Mesendoderm (in vitro differentiated cells): ENCODE results near the gene WDR75.
A peak's percentile ranks its signal among the peaks of the same experiment; 100 is the strongest.

Experiments used
- DNase-seq: peaks from one replicate; pipeline ENCODE4 v3.0.0; 2013
- H2AK5ac ChIP-seq: 2 replicates; pipeline ENCODE4 v1.6.1; 2013; ENCODE audit warnings: low read length, inconsistent platforms
- H2BK120ac ChIP-seq: 2 replicates; pipeline ENCODE4 v1.6.1; 2013; ENCODE audit warnings: low read depth, mild to moderate bottlenecking, low read length, moderate library complexity, mixed read lengths
- H2BK15ac ChIP-seq: replicated peaks from 2 replicates; pipeline ENCODE4 v1.6.1; 2013; ENCODE audit warnings: low read depth, mild to moderate bottlenecking, moderate library complexity
- H2BK5ac ChIP-seq: 2 replicates; pipeline ENCODE4 v1.6.1; 2013; ENCODE audit warnings: low read length, inconsistent platforms
- H3K18ac ChIP-seq: 2 replicates; pipeline ENCODE4 v1.6.1; 2013; ENCODE audit warnings: mild to moderate bottlenecking, low read length, mixed read lengths
- H3K23ac ChIP-seq: one replicate; pipeline ENCODE4 v1.6.1; 2013; ENCODE audit warnings: low read length
- H3K27ac ChIP-seq: 2 replicates; pipeline ENCODE4 v1.5.1; 2013; ENCODE audit warnings: low read depth, mild to moderate bottlenecking, inconsistent platforms, low read length, moderate library complexity
- H3K27me3 ChIP-seq: 2 replicates; pipeline ENCODE4 v1.6.1; 2013; ENCODE audit warnings: low read length, control low read depth, mild to moderate bottlenecking, inconsistent platforms; ENCODE audit not compliant: insufficient read depth, poor library complexity
- H3K36me3 ChIP-seq: 2 replicates; pipeline ENCODE4 v1.6.1; 2013; ENCODE audit warnings: low read length, inconsistent platforms; ENCODE audit not compliant: control insufficient read depth, insufficient read depth
- H3K4ac ChIP-seq: one replicate; pipeline ENCODE4 v1.6.1; 2013; ENCODE audit warnings: low read depth, mild to moderate bottlenecking, low read length, moderate library complexity
- H3K4me1 ChIP-seq: 2 replicates; pipeline ENCODE4 v1.6.1; 2013; ENCODE audit warnings: low read depth, low read length, inconsistent platforms; ENCODE audit not compliant: control insufficient read depth
- H3K4me2 ChIP-seq: 2 replicates; pipeline ENCODE4 v1.6.1; 2013; ENCODE audit warnings: low read length
- H3K4me3 ChIP-seq: 2 replicates; pipeline ENCODE4 v1.5.1; 2013; ENCODE audit warnings: mild to moderate bottlenecking, low read length
- H3K56ac ChIP-seq: one replicate; pipeline ENCODE4 v1.6.1; 2013; ENCODE audit warnings: low read length
- H3K79me1 ChIP-seq: 2 replicates; pipeline ENCODE4 v1.6.1; 2013; ENCODE audit warnings: low read length, inconsistent platforms
- H3K79me2 ChIP-seq: 2 replicates; pipeline ENCODE4 v1.6.1; 2013; ENCODE audit warnings: mild to moderate bottlenecking, low read length; ENCODE audit not compliant: control insufficient read depth, insufficient read depth
- H3K9ac ChIP-seq: 2 replicates; pipeline ENCODE4 v1.6.1; 2013; ENCODE audit warnings: low read length, inconsistent platforms
- H4K5ac ChIP-seq: one replicate; pipeline ENCODE4 v1.6.1; 2013; ENCODE audit warnings: low read length
- H4K8ac ChIP-seq: one replicate; pipeline ENCODE4 v1.6.1; 2013; ENCODE audit warnings: low read depth, mild to moderate bottlenecking, control low read depth, low read length, moderate library complexity
- WGBS: extraction: QIAGEN DNeasy Blood & Tissue Kit; methylation state at CpG from one replicate; pipeline ENCODE4 v1.1.7; 2013; ENCODE audit warnings: low lambda C conversion rate, missing lambda C conversion rate; ENCODE audit not compliant: insufficient coverage; ENCODE audit errors: extremely low coverage; 5-methylcytosine and 5-hydroxymethylcytosine counted together

Gene WDR75

DNA sequence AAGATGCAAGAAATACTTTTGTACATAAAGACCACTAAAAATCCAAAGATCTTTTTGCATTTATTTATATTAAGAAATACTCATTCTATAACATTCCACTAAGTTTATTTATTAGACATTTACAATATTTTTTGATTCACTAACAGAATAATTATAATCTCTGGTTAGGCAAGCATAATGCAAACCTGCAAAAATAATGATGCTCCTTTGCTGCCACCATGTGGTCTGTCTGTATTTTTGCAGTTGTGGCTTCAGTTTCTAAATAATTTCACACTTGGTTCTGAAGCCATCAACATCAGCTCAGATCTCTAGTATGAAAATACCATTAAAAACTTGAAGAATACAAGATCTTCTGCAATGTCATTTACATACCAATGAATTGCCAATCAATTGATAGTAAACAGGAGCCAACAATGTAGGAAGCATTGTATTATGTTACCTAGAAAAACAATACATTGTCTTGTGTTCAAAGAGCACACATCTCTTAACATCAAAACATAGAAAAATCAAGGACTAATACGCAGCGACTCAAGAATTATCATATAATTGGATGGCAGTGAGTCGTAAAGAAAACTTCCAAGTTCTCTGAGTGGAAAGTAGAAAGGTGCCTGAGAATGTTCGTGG is 28.8 kb upstream of the WDR75 start:
- Histone ChIP-seq H2BK5ac (no peak overlapping the region), H3K18ac (no peak overlapping the region), H3K56ac (no peak overlapping the region), H3K79me2 (no peaks in the 10 kb centered on the region), H3K79me1 (no peaks in the 10 kb centered on the region), H3K36me3 (no peaks in the 10 kb centered on the region), H2BK15ac (peak overlapping the region; percentile 74), H3K9ac (no peak overlapping the region), H3K4me2 (no peak overlapping the region), H3K4me3 (no peak overlapping the region), H3K27me3 (no peaks in the 10 kb centered on the region), H2BK120ac (no peak overlapping the region), H3K27ac (no peak overlapping the region), H3K23ac (no peak overlapping the region), H3K4ac (no peak overlapping the region), H2AK5ac (no peak overlapping the region), H4K5ac (no peak overlapping the region), H4K8ac (no peak overlapping the region), H3K4me1 (no peaks in the 10 kb centered on the region)
- DNase-seq = peak; percentile 48
- WGBS = no CpG with 5 or more reads among the region's 4 CpGs

DNA sequence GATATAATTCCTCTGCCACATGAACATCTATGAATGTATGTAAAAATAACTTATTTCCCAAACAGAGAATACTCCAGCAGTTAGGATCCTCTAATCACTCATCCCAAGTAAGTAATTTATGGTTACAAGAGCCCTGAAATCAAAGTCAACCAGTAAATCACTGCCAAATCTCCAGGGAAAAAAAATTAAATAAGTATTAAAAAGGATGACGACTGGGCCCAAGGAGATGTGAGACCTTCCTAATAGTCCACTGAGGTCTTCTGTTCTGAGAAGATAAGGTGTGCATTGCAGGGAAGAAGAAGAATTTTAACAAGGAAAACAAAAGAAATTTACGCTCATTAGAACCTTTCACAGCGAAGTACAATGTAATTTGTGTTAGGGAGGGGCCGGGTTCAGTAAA is 28.0 kb upstream of the WDR75 start:
- no peak overlapping the region for H3K23ac ChIP-seq
- no peaks in the 10 kb centered on the region for H3K79me2 ChIP-seq
- H3K27ac ChIP-seq = no peak overlapping the region
- H2BK15ac ChIP-seq = no peak overlapping the region
- H3K18ac ChIP-seq = no peak overlapping the region
- no peak overlapping the region for H2BK120ac ChIP-seq
- H3K36me3 ChIP-seq = no peaks in the 10 kb centered on the region
- no peak overlapping the region for H2AK5ac ChIP-seq
- no peaks in the 10 kb centered on the region for H3K79me1 ChIP-seq
- H3K4me2 ChIP-seq = no peak overlapping the region
- H3K27me3 ChIP-seq = no peaks in the 10 kb centered on the region
- H3K4me3 ChIP-seq = no peak overlapping the region
- no peak overlapping the region for H3K56ac ChIP-seq
- no peak for DNase-seq
- WGBS = no CpG with 5 or more reads among the region's 4 CpGs
- no peak overlapping the region for H3K4ac ChIP-seq
- H4K5ac ChIP-seq = no peak overlapping the region
- no peak overlapping the region for H4K8ac ChIP-seq
- H3K9ac ChIP-seq = no peak overlapping the region
- no peak overlapping the region for H2BK5ac ChIP-seq
- H3K4me1 ChIP-seq = no peaks in the 10 kb centered on the region

DNA sequence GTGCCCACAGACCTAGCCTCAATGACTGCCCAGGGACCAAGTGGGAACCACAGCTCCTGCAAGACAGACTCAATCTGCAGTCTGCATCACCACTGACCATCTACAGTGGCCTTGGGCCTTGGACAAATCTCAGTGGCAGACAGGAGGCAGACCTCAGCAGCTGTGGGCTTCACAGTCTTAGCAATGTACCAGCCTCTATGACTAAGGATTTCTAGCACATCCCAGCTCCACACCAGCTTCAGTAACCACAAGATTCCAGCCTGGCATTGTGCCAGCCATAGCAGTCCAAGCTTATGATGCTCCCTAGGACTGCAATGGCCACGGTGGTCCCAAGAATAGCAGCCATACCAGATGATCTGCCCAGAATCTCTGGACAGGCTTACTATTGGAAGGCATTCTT is 19.6 kb upstream of the WDR75 start:
- H3K36me3 ChIP-seq = no peaks in the 10 kb centered on the region
- no peak overlapping the region for H3K9ac ChIP-seq
- no peak overlapping the region for H3K56ac ChIP-seq
- H3K4me3 ChIP-seq = no peak overlapping the region
- DNase-seq = no peak
- no peak overlapping the region for H3K27ac ChIP-seq
- H2BK5ac ChIP-seq = no peak overlapping the region
- no peak overlapping the region for H3K18ac ChIP-seq
- H3K23ac ChIP-seq = no peak overlapping the region
- no peaks in the 10 kb centered on the region for H3K27me3 ChIP-seq
- no peak overlapping the region for H4K8ac ChIP-seq
- no peak overlapping the region for H3K4ac ChIP-seq
- no CpG with 5 or more reads among the region's 1 CpG for WGBS
- no peaks in the 10 kb centered on the region for H3K79me1 ChIP-seq
- no peaks in the 10 kb centered on the region for H3K4me1 ChIP-seq
- no peak overlapping the region for H2BK15ac ChIP-seq
- no peaks in the 10 kb centered on the region for H3K79me2 ChIP-seq
- no peak overlapping the region for H3K4me2 ChIP-seq
- no peak overlapping the region for H2BK120ac ChIP-seq
- H4K5ac ChIP-seq = no peak overlapping the region
- no peak overlapping the region for H2AK5ac ChIP-seq

- no peak for DNase-seq
- Histone ChIP-seq H3K79me1 (no peaks in the 10 kb centered on the region), H3K18ac (no peak overlapping the region), H3K23ac (no peak overlapping the region), H3K9ac (no peak overlapping the region), H3K27me3 (no peaks in the 10 kb centered on the region), H3K4me1 (no peaks in the 10 kb centered on the region), H2BK120ac (no peak overlapping the region), H3K36me3 (no peaks in the 10 kb centered on the region), H3K4me3 (no peak overlapping the region), H3K4ac (no peak overlapping the region), H3K27ac (no peak overlapping the region), H4K8ac (no peak overlapping the region), H4K5ac (no peak overlapping the region), H2AK5ac (no peak overlapping the region), H3K56ac (no peak overlapping the region), H2BK5ac (no peak overlapping the region), H3K4me2 (no peak overlapping the region), H3K79me2 (no peaks in the 10 kb centered on the region), H2BK15ac (no peak overlapping the region)
- WGBS = no CpG with 5 or more reads among the region's 2 CpGs
Observed at GRCh38 chr2:189424961-189425360, 16.3 kb upstream of the WDR75 start.

GRCh38 chr2:189425676-189426075 is 15.6 kb upstream of the WDR75 start:
- WGBS = no CpG with 5 or more reads among the region's 1 CpG
- H3K23ac ChIP-seq = no peak overlapping the region
- DNase-seq = no peak
- no peak overlapping the region for H2BK5ac ChIP-seq
- H3K79me2 ChIP-seq = no peaks in the 10 kb centered on the region
- H4K8ac ChIP-seq = no peak overlapping the region
- H4K5ac ChIP-seq = no peak overlapping the region
- H3K27me3 ChIP-seq = no peaks in the 10 kb centered on the region
- H3K9ac ChIP-seq = no peak overlapping the region
- H3K36me3 ChIP-seq = no peaks in the 10 kb centered on the region
- no peak overlapping the region for H3K18ac ChIP-seq
- no peak overlapping the region for H2BK15ac ChIP-seq
- no peak overlapping the region for H3K56ac ChIP-seq
- no peaks in the 10 kb centered on the region for H3K4me1 ChIP-seq
- no peak overlapping the region for H3K4me2 ChIP-seq
- H3K4ac ChIP-seq = no peak overlapping the region
- H3K4me3 ChIP-seq = no peak overlapping the region
- H2AK5ac ChIP-seq = no peak overlapping the region
- H3K79me1 ChIP-seq = no peaks in the 10 kb centered on the region
- H3K27ac ChIP-seq = no peak overlapping the region
- no peak overlapping the region for H2BK120ac ChIP-seq

DNA sequence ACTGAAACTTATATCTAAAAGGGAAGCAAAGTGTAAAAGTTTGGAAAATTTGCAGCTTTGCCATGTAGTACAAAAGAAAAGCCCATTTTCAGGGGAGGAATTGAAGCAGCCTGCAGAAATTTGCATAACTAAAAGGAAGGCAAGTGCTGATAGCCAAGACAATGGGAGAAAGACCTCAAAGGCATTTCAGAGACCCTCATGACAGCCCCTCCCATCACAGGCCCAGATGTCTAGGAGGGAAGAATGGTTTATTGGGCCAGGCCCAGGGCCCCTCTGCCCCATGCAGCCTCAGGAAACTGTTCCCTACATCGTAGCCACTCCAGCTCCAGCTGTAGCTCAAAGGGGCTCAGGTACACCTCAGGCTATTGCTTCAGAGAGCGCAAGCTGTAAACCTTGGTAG is 14.4 kb upstream of the WDR75 start:
- Histone ChIP-seq H3K9ac (no peak overlapping the region), H4K5ac (no peak overlapping the region), H2BK15ac (no peak overlapping the region), H3K27me3 (no peaks in the 10 kb centered on the region), H3K18ac (no peak overlapping the region), H3K36me3 (no peaks in the 10 kb centered on the region), H3K79me1 (no peaks in the 10 kb centered on the region), H3K4me1 (no peaks in the 10 kb centered on the region), H3K4ac (no peak overlapping the region), H3K79me2 (no peaks in the 10 kb centered on the region), H2AK5ac (no peak overlapping the region), H3K56ac (no peak overlapping the region), H2BK5ac (no peak overlapping the region), H4K8ac (no peak overlapping the region), H3K27ac (no peak overlapping the region), H2BK120ac (no peak overlapping the region), H3K23ac (no peak overlapping the region), H3K4me2 (no peak overlapping the region), H3K4me3 (no peak overlapping the region)
- no peak for DNase-seq
- no CpG with 5 or more reads among the region's 2 CpGs for WGBS
